Measurements from ENCODE around the gene KICS2. TPM values are rescaled to one million over a fixed set of nuclear protein-coding genes. Genes with fewer than 3 reads are reported as not detected.
"Not testable (repeated sequence)": the region's sequence is repeated elsewhere in the genome, so short reads cannot be mapped to it uniquely, and the experiment has no call there.

KICS2 gene
- total RNA-seq, 1 experiment from 2014 or later = 30.7 TPM

- H3K4me1 ChIP-seq (ENCODE audit: low read length) = peaks cover 12% of the 10 kb centered on the region
- no peaks in the 10 kb centered on the region for H3K9me3 ChIP-seq (ENCODE audit: low read length)
- no peak overlapping the region for H3K9ac ChIP-seq (ENCODE audit: low read length)
- H3K79me2 ChIP-seq (ENCODE audit: low read length) = peaks cover 29% of the 10 kb centered on the region
- H4K20me1 ChIP-seq (ENCODE audit: insufficient read depth, low read depth, low read length) = no peaks in the 10 kb centered on the region
- no peak for DNase-seq
- no peak overlapping the region for H2AFZ ChIP-seq (ENCODE audit: low read length)
- no peak overlapping the region for H3K27ac ChIP-seq (ENCODE audit: low read length)
- H3K36me3 ChIP-seq (ENCODE audit: insufficient read depth, low read length) = peaks cover 28% of the 10 kb centered on the region
- H3K9me2 ChIP-seq (replicated peaks; ENCODE audit: insufficient read depth, low read length) = no peaks in the 10 kb centered on the region
- H3K4me2 ChIP-seq (ENCODE audit: low read depth, low read length, poor library complexity, severe bottlenecking) = no peak overlapping the region
- no peaks in the 10 kb centered on the region for H3K27me3 ChIP-seq (ENCODE audit: low read length)
- H3K4me3 ChIP-seq (ENCODE audit: low read length) = no peak overlapping the region
These were observed 9.9 kb downstream of the KICS2 start for GRCh38 chr12:64212119-64212746.

- Histone ChIP-seq H3K9ac (ENCODE audit: low read length) (no peak overlapping the region), H3K27me3 (ENCODE audit: low read length) (no peaks in the 10 kb centered on the region)
These were observed 14.6 kb downstream of the KICS2 start for GRCh38 chr12:64207453-64207852.

GRCh38 chr12:64205542-64205941 lies 16.6 kb downstream of the KICS2 start:
- Histone ChIP-seq H3K36me3 (ENCODE audit: insufficient read depth, low read length) (peaks cover 37% of the 10 kb centered on the region), H4K20me1 (ENCODE audit: insufficient read depth, low read depth, low read length) (no peaks in the 10 kb centered on the region)

More at GRCh38 chr12:64207453-64207852, 14.6 kb downstream of the KICS2 start:
- no peaks in the 10 kb centered on the region for H3K9me3 ChIP-seq (ENCODE audit: low read length)
- H3K4me2 ChIP-seq (ENCODE audit: low read depth, low read length, poor library complexity, severe bottlenecking) = no peak overlapping the region
- no peaks in the 10 kb centered on the region for H4K20me1 ChIP-seq (ENCODE audit: insufficient read depth, low read depth, low read length)
- peaks cover 37% of the 10 kb centered on the region for H3K36me3 ChIP-seq (ENCODE audit: insufficient read depth, low read length)
- DNase-seq = no peak
- peaks cover 34% of the 10 kb centered on the region for H3K79me2 ChIP-seq (ENCODE audit: low read length)
- no peak overlapping the region for H2AFZ ChIP-seq (ENCODE audit: low read length)
- no peaks in the 10 kb centered on the region for H3K4me1 ChIP-seq (ENCODE audit: low read length)
- no peaks in the 10 kb centered on the region for H3K9me2 ChIP-seq (replicated peaks; ENCODE audit: insufficient read depth, low read length)
- H3K4me3 ChIP-seq (ENCODE audit: low read length) = no peak overlapping the region
- H3K27ac ChIP-seq (ENCODE audit: low read length) = no peak overlapping the region

GRCh38 chr12:64203775-64204174 lies 18.3 kb downstream of the KICS2 start:
- no peaks in the 10 kb centered on the region for H3K27me3 ChIP-seq (ENCODE audit: low read length)
- H3K4me3 ChIP-seq (ENCODE audit: low read length) = no peak overlapping the region
- no peaks in the 10 kb centered on the region for H3K4me1 ChIP-seq (ENCODE audit: low read length)
- no peak overlapping the region for H2AFZ ChIP-seq (ENCODE audit: low read length)
- H3K27ac ChIP-seq (ENCODE audit: low read length) = no peak overlapping the region
- no peaks in the 10 kb centered on the region for H3K9me2 ChIP-seq (replicated peaks; ENCODE audit: insufficient read depth, low read length)
- H3K9me3 ChIP-seq (ENCODE audit: low read length) = no peaks in the 10 kb centered on the region
- no peak overlapping the region for H3K4me2 ChIP-seq (ENCODE audit: low read depth, low read length, poor library complexity, severe bottlenecking)
- H3K79me2 ChIP-seq (ENCODE audit: low read length) = peaks cover 24% of the 10 kb centered on the region
- DNase-seq = no peak
- no peaks in the 10 kb centered on the region for H4K20me1 ChIP-seq (ENCODE audit: insufficient read depth, low read depth, low read length)
- H3K36me3 ChIP-seq (ENCODE audit: insufficient read depth, low read length) = peaks cover 30% of the 10 kb centered on the region
- H3K9ac ChIP-seq (ENCODE audit: low read length) = no peak overlapping the region

More at GRCh38 chr12:64205542-64205941, 16.6 kb downstream of the KICS2 start:
- no peak overlapping the region for H3K27ac ChIP-seq (ENCODE audit: low read length)
- H3K27me3 ChIP-seq (ENCODE audit: low read length) = no peaks in the 10 kb centered on the region
- DNase-seq = no peak
- no peaks in the 10 kb centered on the region for H3K9me2 ChIP-seq (replicated peaks; ENCODE audit: insufficient read depth, low read length)
- no peak overlapping the region for H3K4me3 ChIP-seq (ENCODE audit: low read length)
- no peak overlapping the region for H2AFZ ChIP-seq (ENCODE audit: low read length)
- no peaks in the 10 kb centered on the region for H3K4me1 ChIP-seq (ENCODE audit: low read length)
- no peaks in the 10 kb centered on the region for H3K9me3 ChIP-seq (ENCODE audit: low read length)
- H3K4me2 ChIP-seq (ENCODE audit: low read depth, low read length, poor library complexity, severe bottlenecking) = no peak overlapping the region
- H3K9ac ChIP-seq (ENCODE audit: low read length) = no peak overlapping the region
- peaks cover 33% of the 10 kb centered on the region for H3K79me2 ChIP-seq (ENCODE audit: low read length)

- Histone ChIP-seq H3K27me3 (ENCODE audit: low read length) (no peaks in the 10 kb centered on the region), H3K9me3 (ENCODE audit: low read length) (no peaks in the 10 kb centered on the region), H4K20me1 (ENCODE audit: insufficient read depth, low read depth, low read length) (no peaks in the 10 kb centered on the region), H3K4me3 (ENCODE audit: low read length) (no peak overlapping the region), H3K27ac (ENCODE audit: low read length) (no peak overlapping the region), H3K4me2 (ENCODE audit: low read depth, low read length, poor library complexity, severe bottlenecking) (no peak overlapping the region), H3K4me1 (ENCODE audit: low read length) (no peaks in the 10 kb centered on the region), H3K36me3 (ENCODE audit: insufficient read depth, low read length) (peaks cover 30% of the 10 kb centered on the region), H3K79me2 (ENCODE audit: low read length) (peaks cover 21% of the 10 kb centered on the region), H3K9ac (ENCODE audit: low read length) (no peak overlapping the region), H2AFZ (ENCODE audit: low read length) (no peak overlapping the region), H3K9me2 (replicated peaks; ENCODE audit: insufficient read depth, low read length) (no peaks in the 10 kb centered on the region)
- no peak for DNase-seq
These were observed 19.1 kb downstream of the KICS2 start for GRCh38 chr12:64203036-64203435.

GRCh38 chr12:64195841-64196240 lies 26.3 kb downstream of the KICS2 start:
- not testable (repeated sequence) for H3K27ac ChIP-seq (ENCODE audit: low read length); H3K27me3 ChIP-seq (ENCODE audit: low read length); H3K9ac ChIP-seq (ENCODE audit: low read length); H3K9me3 ChIP-seq (ENCODE audit: low read length); H3K4me3 ChIP-seq (ENCODE audit: low read length); H3K4me1 ChIP-seq (ENCODE audit: low read length); H3K4me2 ChIP-seq (ENCODE audit: low read depth, low read length, poor library complexity, severe bottlenecking); H3K9me2 ChIP-seq (replicated peaks; ENCODE audit: insufficient read depth, low read length); H3K79me2 ChIP-seq (ENCODE audit: low read length); DNase-seq; H2AFZ ChIP-seq (ENCODE audit: low read length); H4K20me1 ChIP-seq (ENCODE audit: insufficient read depth, low read depth, low read length)
- peaks cover 20% of the 10 kb centered on the region for H3K36me3 ChIP-seq (ENCODE audit: insufficient read depth, low read length)

- Histone ChIP-seq H3K9ac (ENCODE audit: low read length) (no peak overlapping the region), H2AFZ (ENCODE audit: low read length) (no peak overlapping the region), H4K20me1 (ENCODE audit: insufficient read depth, low read depth, low read length) (no peaks in the 10 kb centered on the region), H3K27me3 (ENCODE audit: low read length) (no peaks in the 10 kb centered on the region), H3K36me3 (ENCODE audit: insufficient read depth, low read length) (peaks cover 20% of the 10 kb centered on the region), H3K4me3 (ENCODE audit: low read length) (no peak overlapping the region), H3K9me2 (replicated peaks; ENCODE audit: insufficient read depth, low read length) (no peaks in the 10 kb centered on the region), H3K4me2 (ENCODE audit: low read depth, low read length, poor library complexity, severe bottlenecking) (no peak overlapping the region), H3K9me3 (ENCODE audit: low read length) (no peaks in the 10 kb centered on the region), H3K79me2 (ENCODE audit: low read length) (no peaks in the 10 kb centered on the region), H3K27ac (ENCODE audit: low read length) (no peak overlapping the region), H3K4me1 (ENCODE audit: low read length) (peaks cover 5% of the 10 kb centered on the region)
- DNase-seq = no peak
These were observed 27.6 kb downstream of the KICS2 start for GRCh38 chr12:64194333-64195149.

GRCh38 chr12:64193931-64194330 lies 28.2 kb downstream of the KICS2 start:
- Histone ChIP-seq H3K36me3 (ENCODE audit: insufficient read depth, low read length) (peaks cover 20% of the 10 kb centered on the region), H3K27me3 (ENCODE audit: low read length) (no peaks in the 10 kb centered on the region), H3K9ac (ENCODE audit: low read length) (no peak overlapping the region), H3K4me2 (ENCODE audit: low read depth, low read length, poor library complexity, severe bottlenecking) (no peak overlapping the region), H3K79me2 (ENCODE audit: low read length) (no peaks in the 10 kb centered on the region), H3K9me3 (ENCODE audit: low read length) (no peaks in the 10 kb centered on the region), H3K9me2 (replicated peaks; ENCODE audit: insufficient read depth, low read length) (no peaks in the 10 kb centered on the region), H4K20me1 (ENCODE audit: insufficient read depth, low read depth, low read length) (no peaks in the 10 kb centered on the region), H2AFZ (ENCODE audit: low read length) (no peak overlapping the region), H3K4me1 (ENCODE audit: low read length) (peaks cover 5% of the 10 kb centered on the region), H3K27ac (ENCODE audit: low read length) (no peak overlapping the region), H3K4me3 (ENCODE audit: low read length) (no peak overlapping the region)
- no peak for DNase-seq
